Transverse colon (tissue), 4 donors: ENCODE data around the gene SPTBN1. TPM values are rescaled to one million over a fixed set of nuclear protein-coding genes. Genes with fewer than 3 reads are reported as not detected.

Experiments
- DNase-seq: peaks from one replicate; pipeline ENCODE4 v3.0.0-alpha.2; 2019
- H3K27ac ChIP-seq, 4 donors: fragments of 200-600 bp; sonication (generic); 2 replicates each; pipeline ENCODE4 v1.5.1; 2016 to 2018; ENCODE audit warnings: inconsistent platforms in 4 of 4
- H3K27me3 ChIP-seq: fragments of 200-600 bp; sonication (generic); 2 replicates; pipeline ENCODE4 v1.5.1; 2017; ENCODE audit warnings: inconsistent platforms
- H3K36me3 ChIP-seq, 4 donors: fragments of 200-600 bp; sonication (generic); 2 replicates each; pipeline ENCODE4 v1.5.1; 2017 to 2019; ENCODE audit warnings: inconsistent platforms in 4 of 4
- H3K4me1 ChIP-seq, 4 donors: fragments of 200-600 bp; sonication (generic); 2 replicates each; pipeline ENCODE4 v1.5.1; 2017 to 2020; ENCODE audit warnings: inconsistent platforms in 4 of 4
- H3K4me3 ChIP-seq, 4 donors: fragments of 200-600 bp; sonication (generic); 1 replicate in 1 of 4; 2 replicates in 3 of 4; pipeline versions ENCODE4 v1.5.1 to v1.6.1; 2017 to 2019; ENCODE audit warnings: inconsistent platforms in 4 of 4
- H3K9me3 ChIP-seq, 2 donors: fragments of 200-600 bp; sonication (generic); 2 replicates each; pipeline ENCODE4 v1.5.1; 2017 to 2019; ENCODE audit warnings: inconsistent platforms in 2 of 2
- CTCF ChIP-seq, 5 experiments: fragments of 200-600 bp in 3 of 5; fragments of 450-650 bp in 2 of 5; sonication (generic) in 3 of 5; IDR thresholded peaks; 1 replicate in 2 of 5; 2 replicates in 3 of 5; pipeline ENCODE4 v1.5.1; 2016 to 2017; ENCODE audit warnings: antibody characterized with exemption in 5 of 5, inconsistent platforms in 3 of 5, mild to moderate bottlenecking in 2 of 5, moderate library complexity in 1 of 5
- EP300 ChIP-seq: sonication (generic); formaldehyde crosslinking; IDR thresholded peaks from one replicate; pipeline ENCODE4 v1.6.1; 2017; ENCODE audit warnings: antibody characterized with exemption, low read depth
- POLR2A ChIP-seq: fragments of 450-650 bp; IDR thresholded peaks from one replicate; pipeline ENCODE4 v1.6.1; 2016; ENCODE audit warnings: antibody characterized with exemption, mild to moderate bottlenecking, moderate library complexity
- POLR2AphosphoS5 ChIP-seq, 3 donors: sonication (generic); formaldehyde crosslinking; IDR thresholded peaks; one replicate each; pipeline ENCODE4 v1.6.1; 2016; ENCODE audit warnings: antibody characterized with exemption in 3 of 3
- WGBS, 2 donors: methylation state at CpG; one replicate each; pipeline ENCODE4 v1.1.5; 2018; ENCODE audit warnings: low coverage in 1 of 2; 5-methylcytosine and 5-hydroxymethylcytosine counted together
- in situ Hi-C, 4 donors: fragments of 200-750 bp; cut with MboI; loops; one replicate each; pipeline versions ENCODE4 v1.15.0 to v1.15.1; 2017; ENCODE audit warnings: low sequenced_read_pairs in 3 of 4, low pct_ligation_motif_present in 1 of 4, low pct_unique_long_range_greater_than_20kb in 1 of 4
- intact Hi-C: fragments of 100-400 bp; cut with DNase I; formaldehyde crosslinking; loops from one replicate; pipeline ENCODE4 v1.15.1; 2023; ENCODE audit warnings: low total_unique reads
- total RNA-seq, 4 donors: library from RNA; depleted of rRNA; stranded (reverse); fragments of >200 nt; gene quantifications; one replicate each; pipeline ENCODE4 v1.1.0, GENCODE V29; 2016

SPTBN1 gene
- total RNA-seq, 4 donors from 2014 or later = 269 to 301 (median 285) TPM

GRCh38 chr2:54564439-54564838 is 108.3 kb downstream of the SPTBN1 start:
- 20 to 86% methylated on average over 1 to 2 of the region's 2 CpGs for WGBS, 2 donors
- Histone ChIP-seq H3K36me3 (no peaks in the 10 kb centered on the region), H3K9me3 (no peaks in the 10 kb centered on the region), H3K27ac (no peak overlapping the region), H3K4me3 (no peak overlapping the region), H3K27me3 (no peaks in the 10 kb centered on the region), H3K4me1 (peaks cover 8 to 78% (median 27%) of the 10 kb centered on the region in 4 donors)
- intact Hi-C loops (no loop called here), in situ Hi-C loops (no loop called here)
- DNase-seq = no peak
- no peak for TF ChIP-seq EP300
- no peak for TF ChIP-seq POLR2A
- no peak for TF ChIP-seq POLR2AphosphoS5 (IDR thresholded peaks at IDR 0.05)
- no peak for TF ChIP-seq CTCF (IDR thresholded peaks at IDR 0.05)

- DNase-seq = no peak
- no peak for TF ChIP-seq POLR2AphosphoS5 (IDR thresholded peaks at IDR 0.05)
- Histone ChIP-seq H3K4me1 (peaks cover 17 to 85% (median 35%) of the 10 kb centered on the region in 4 donors), H3K9me3 (no peaks in the 10 kb centered on the region), H3K4me3 (no peak overlapping the region), H3K27ac (peak overlapping the region in 1 of 4 donors; percentile 10), H3K36me3 (no peaks in the 10 kb centered on the region), H3K27me3 (no peaks in the 10 kb centered on the region)
- in situ Hi-C loops = no loop called here
- intact Hi-C loops = no loop called here
These were observed 109.4 kb downstream of the SPTBN1 start for GRCh38 chr2:54565551-54565950.

GRCh38 chr2:54566896-54567295 is 110.8 kb downstream of the SPTBN1 start:
- Histone ChIP-seq H3K27ac (peak overlapping the region in 1 of 4 donors; percentile 87), H3K27me3 (no peaks in the 10 kb centered on the region), H3K36me3 (no peaks in the 10 kb centered on the region), H3K9me3 (no peaks in the 10 kb centered on the region), H3K4me1 (peaks cover 22 to 86% (median 44%) of the 10 kb centered on the region in 4 donors), H3K4me3 (no peak overlapping the region)
- DNase-seq = no peak
- 50 to 89% methylated on average over 1 of the region's 1 CpG for WGBS, 2 donors
- intact Hi-C loops = no loop called here
- TF ChIP-seq POLR2AphosphoS5 (IDR thresholded peaks at IDR 0.05) = no peak
- TF ChIP-seq POLR2A = no peak
- TF ChIP-seq CTCF (IDR thresholded peaks at IDR 0.05) = no peak
- TF ChIP-seq EP300 = no peak
- in situ Hi-C loops = no loop called here

- in situ Hi-C loops (no loop called here), intact Hi-C loops (no loop called here)
- Histone ChIP-seq H3K4me1 (peaks cover 37 to 97% (median 63%) of the 10 kb centered on the region in 4 donors), H3K27me3 (no peaks in the 10 kb centered on the region), H3K9me3 (no peaks in the 10 kb centered on the region), H3K4me3 (peak overlapping the region in 1 of 4 donors; percentile 17), H3K36me3 (no peaks in the 10 kb centered on the region), H3K27ac (peak overlapping the region; percentile 87 to 93 (median 90))
- peak; percentile 70 for DNase-seq
- WGBS, 2 donors = 17 to 27% methylated on average over 5 of the region's 5 CpGs
- TF ChIP-seq POLR2A = no peak
- no peak for TF ChIP-seq EP300
- peak in 1 of 3 donors; percentile 17 for TF ChIP-seq POLR2AphosphoS5 (IDR thresholded peaks at IDR 0.05)
- TF ChIP-seq CTCF (IDR thresholded peaks at IDR 0.05) = peak in 1 of 5 experiments; percentile 5
These were observed 112.8 kb downstream of the SPTBN1 start for GRCh38 chr2:54568876-54569321.

GRCh38 chr2:54569745-54570301 is 113.7 kb downstream of the SPTBN1 start:
- Histone ChIP-seq H3K4me1 (peaks cover 46 to 97% (median 69%) of the 10 kb centered on the region in 4 donors), H3K27me3 (no peaks in the 10 kb centered on the region), H3K9me3 (no peaks in the 10 kb centered on the region), H3K27ac (peak overlapping the region; percentile 87 to 93 (median 90)), H3K4me3 (peak overlapping the region in 1 of 4 donors; percentile 17), H3K36me3 (no peaks in the 10 kb centered on the region)
- in situ Hi-C loops = no loop called here
- WGBS, 2 donors = 84% methylated on average over 3 of the region's 3 CpGs; no CpG with 5 or more reads in 1 of the 2 donors
- intact Hi-C loops = no loop called here
- peak; percentile 79 for DNase-seq
- TF ChIP-seq EP300 (no peak), POLR2A (no peak), CTCF (IDR thresholded peaks at IDR 0.05) (no peak), POLR2AphosphoS5 (IDR thresholded peaks at IDR 0.05) (no peak)
